ENCODE measurements around the gene ZBTB21. TPM values are rescaled to one million over a fixed set of nuclear protein-coding genes. Genes with fewer than 3 reads are reported as not detected.
A peak's percentile ranks its signal among the peaks of the same experiment; 100 is the strongest.

Gene ZBTB21
- total and polyA plus RNA-seq, 10 donors = 1.9 to 21.7 (median 14.0) TPM

DNA sequence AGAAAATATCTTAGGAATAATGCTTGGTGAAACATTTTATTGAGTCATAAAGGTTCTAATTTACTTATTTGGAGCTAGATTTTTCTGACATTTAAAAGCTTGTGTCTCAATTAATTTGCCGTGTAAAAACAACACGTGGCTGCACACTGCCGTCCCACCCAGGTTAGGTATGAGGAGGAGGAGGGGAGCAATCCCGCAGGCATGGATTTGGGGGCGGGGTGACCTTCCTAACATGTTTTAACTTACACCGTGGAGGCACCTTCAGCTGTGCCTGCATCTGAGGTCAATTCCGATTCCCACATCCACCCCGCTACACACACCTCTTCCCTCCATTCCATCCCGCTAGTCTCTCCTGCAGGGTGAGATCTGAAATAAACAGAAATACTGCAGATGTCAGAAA lies 32.5 kb upstream of the ZBTB21 start:
- TF ChIP-seq, protein P1, sequence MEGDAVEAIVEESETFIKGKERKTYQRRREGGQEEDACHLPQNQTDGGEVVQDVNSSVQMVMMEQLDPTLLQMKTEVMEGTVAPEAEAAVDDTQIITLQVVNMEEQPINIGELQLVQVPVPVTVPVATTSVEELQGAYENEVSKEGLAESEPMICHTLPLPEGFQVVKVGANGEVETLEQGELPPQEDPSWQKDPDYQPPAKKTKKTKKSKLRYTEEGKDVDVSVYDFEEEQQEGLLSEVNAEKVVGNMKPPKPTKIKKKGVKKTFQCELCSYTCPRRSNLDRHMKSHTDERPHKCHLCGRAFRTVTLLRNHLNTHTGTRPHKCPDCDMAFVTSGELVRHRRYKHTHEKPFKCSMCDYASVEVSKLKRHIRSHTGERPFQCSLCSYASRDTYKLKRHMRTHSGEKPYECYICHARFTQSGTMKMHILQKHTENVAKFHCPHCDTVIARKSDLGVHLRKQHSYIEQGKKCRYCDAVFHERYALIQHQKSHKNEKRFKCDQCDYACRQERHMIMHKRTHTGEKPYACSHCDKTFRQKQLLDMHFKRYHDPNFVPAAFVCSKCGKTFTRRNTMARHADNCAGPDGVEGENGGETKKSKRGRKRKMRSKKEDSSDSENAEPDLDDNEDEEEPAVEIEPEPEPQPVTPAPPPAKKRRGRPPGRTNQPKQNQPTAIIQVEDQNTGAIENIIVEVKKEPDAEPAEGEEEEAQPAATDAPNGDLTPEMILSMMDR (IDR thresholded peaks at IDR 0.05 in 8 of 11, conservative IDR thresholded peaks at IDR 0.05 in 3 of 11) = no peak
- TF ChIP-seq POLR2AphosphoS5 (IDR thresholded peaks at IDR 0.05) = no peak
- no peak for TF ChIP-seq POLR2A (IDR thresholded peaks at IDR 0.05)
- 80 to 92% (median 87%) methylated on average over 9 of the region's 9 CpGs for WGBS, 5 donors
- Histone ChIP-seq H3K4me3 (no peak overlapping the region), H3K4me1 (peaks cover 0 to 15% (median 3%) of the 10 kb centered on the region in 6 donors), H3K27me3 (replicated peaks in 1 of 7) (no peaks in the 10 kb centered on the region), H3K9me3 (no peaks in the 10 kb centered on the region), H3K36me3 (no peaks in the 10 kb centered on the region), H3K27ac (no peak overlapping the region)
- intact Hi-C loops (cut with DNase I; ENCODE audit: low total_unique reads) = loop anchor here (10.0 kb wide), 1 partner anchor 52 kb away; no protein-coding TSS in a partner anchor
- DNase-seq = peak; percentile 33

DNA sequence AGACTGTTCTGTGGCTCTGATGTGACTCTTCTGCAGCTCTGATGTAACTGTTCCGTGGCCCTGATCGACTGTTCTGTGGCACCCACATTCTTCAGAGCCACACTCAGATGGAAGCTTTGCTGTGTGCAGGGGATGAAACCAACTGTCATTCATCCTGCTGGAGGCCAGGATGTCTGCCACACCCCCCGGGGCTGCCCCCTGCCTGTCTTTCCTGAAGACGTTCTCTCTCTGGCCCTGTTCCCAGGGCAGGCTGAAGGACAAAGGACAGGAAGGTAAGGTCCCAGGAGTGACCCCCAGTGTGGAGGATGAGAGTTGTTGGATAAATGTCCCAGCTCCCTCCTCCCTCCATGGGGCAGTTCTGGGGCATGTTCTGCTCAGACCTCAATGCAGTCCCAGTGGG lies 31.6 kb upstream of the ZBTB21 start:
- WGBS, 5 donors = 38 to 60% (median 46%) methylated on average over 4 of the region's 4 CpGs
- Histone ChIP-seq H3K4me1 (peaks cover 0 to 15% (median 3%) of the 10 kb centered on the region in 6 donors), H3K4me3 (no peak overlapping the region), H3K9me3 (no peaks in the 10 kb centered on the region), H3K36me3 (no peaks in the 10 kb centered on the region), H3K27me3 (replicated peaks in 1 of 7) (no peaks in the 10 kb centered on the region), H3K27ac (no peak overlapping the region)
- peak; percentile 51 for DNase-seq
- intact Hi-C loops (cut with DNase I; ENCODE audit: low total_unique reads) = loop anchor here (10.0 kb wide), 1 partner anchor 53 kb away; no protein-coding TSS in a partner anchor
- TF ChIP-seq, protein P1 (IDR thresholded peaks at IDR 0.05 in 8 of 11, conservative IDR thresholded peaks at IDR 0.05 in 3 of 11) = no peak
- TF ChIP-seq POLR2AphosphoS5 (IDR thresholded peaks at IDR 0.05) (no peak), POLR2A (IDR thresholded peaks at IDR 0.05) (no peak)

DNA sequence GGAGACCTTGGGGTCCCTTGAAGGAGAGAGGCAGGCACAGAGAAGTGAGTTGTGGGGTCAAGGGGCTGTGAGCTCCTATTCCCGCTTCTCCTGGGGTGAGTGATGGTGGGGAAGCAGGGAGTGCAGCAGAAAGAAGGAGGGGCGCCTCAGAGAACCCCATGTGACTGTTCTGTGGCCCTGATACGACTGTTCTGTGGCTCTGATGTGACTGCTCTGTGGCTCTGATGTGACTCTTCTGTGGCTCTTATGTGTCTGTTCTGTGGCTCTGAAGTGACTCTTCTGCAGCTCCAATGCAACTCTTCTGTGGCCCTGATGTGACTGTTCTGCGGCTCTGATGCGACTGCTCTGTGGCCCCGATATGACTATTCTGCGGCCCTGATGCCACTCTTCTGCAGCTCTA lies 31.1 kb upstream of the ZBTB21 start:
- no peak overlapping the region for H3K27ac ChIP-seq
- H3K4me1 ChIP-seq = peaks cover 0 to 15% (median 3%) of the 10 kb centered on the region in 6 donors
- 86 to 94% (median 93%) methylated on average over 7 of the region's 7 CpGs for WGBS, 5 donors
- intact Hi-C loops (cut with DNase I; ENCODE audit: low total_unique reads) = loop anchor here (10.0 kb wide), 1 partner anchor 54 kb away; no protein-coding TSS in a partner anchor
- no peak overlapping the region for H3K4me3 ChIP-seq
- H3K27me3 ChIP-seq (replicated peaks in 1 of 7) = no peaks in the 10 kb centered on the region
- H3K9me3 ChIP-seq = no peaks in the 10 kb centered on the region
- TF ChIP-seq POLR2A (IDR thresholded peaks at IDR 0.05) = no peak
- TF ChIP-seq POLR2AphosphoS5 (IDR thresholded peaks at IDR 0.05) = no peak
- TF ChIP-seq, protein P1 (IDR thresholded peaks at IDR 0.05 in 8 of 11, conservative IDR thresholded peaks at IDR 0.05 in 3 of 11) = no peak
- peak; percentile 31 for DNase-seq
- H3K36me3 ChIP-seq = no peaks in the 10 kb centered on the region

DNA sequence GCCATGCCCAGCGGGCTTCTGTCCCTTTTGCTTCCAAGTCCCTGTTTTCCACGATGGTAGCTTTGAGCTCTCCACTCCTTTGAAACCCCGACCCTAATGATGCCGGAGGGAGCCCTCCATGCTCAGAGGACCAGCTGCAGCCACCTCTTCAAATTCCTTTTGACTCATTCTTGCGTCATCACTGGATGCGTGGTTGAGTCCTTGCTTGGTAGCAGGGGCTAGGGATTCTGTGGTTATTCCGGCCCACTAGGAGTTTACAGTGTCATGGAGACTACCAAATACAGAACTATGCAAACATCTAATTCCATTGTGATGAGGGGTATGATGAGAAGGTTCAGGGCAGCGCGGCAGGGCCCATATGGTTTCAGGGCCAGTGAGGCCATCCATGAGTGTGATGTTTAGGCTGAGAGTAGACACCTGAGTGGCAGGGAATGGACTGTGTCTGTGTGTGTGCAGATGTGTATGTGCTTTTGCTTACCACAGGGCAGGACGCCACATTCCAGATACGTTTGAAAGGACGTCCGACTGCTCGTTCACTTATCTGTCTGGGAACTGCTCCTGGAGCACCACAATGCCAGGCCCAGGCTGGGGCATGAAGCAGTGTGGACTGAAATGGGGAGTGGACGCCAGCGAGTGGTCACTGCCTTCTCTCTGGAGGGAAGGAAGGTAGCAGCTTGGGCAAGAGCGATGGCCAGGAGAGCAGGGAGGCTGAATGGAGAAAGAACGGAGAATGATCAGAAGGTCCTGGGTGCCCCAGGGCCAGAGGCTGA lies 30.4 kb upstream of the ZBTB21 start:
- TF ChIP-seq POLR2A (IDR thresholded peaks at IDR 0.05) = no peak
- TF ChIP-seq POLR2AphosphoS5 (IDR thresholded peaks at IDR 0.05) = no peak
- TF ChIP-seq, protein P1 (IDR thresholded peaks at IDR 0.05 in 8 of 11, conservative IDR thresholded peaks at IDR 0.05 in 3 of 11) = no peak
- H3K27ac ChIP-seq = no peak overlapping the region
- intact Hi-C loops (cut with DNase I; ENCODE audit: low total_unique reads) = loop anchor here (10.0 kb wide), 1 partner anchor 54 kb away; no protein-coding TSS in a partner anchor
- H3K27me3 ChIP-seq (replicated peaks in 1 of 7) = no peaks in the 10 kb centered on the region
- no peaks in the 10 kb centered on the region for H3K9me3 ChIP-seq
- DNase-seq = peak; percentile 39
- no peak overlapping the region for H3K4me3 ChIP-seq
- peaks cover 0 to 15% (median 3%) of the 10 kb centered on the region in 6 donors for H3K4me1 ChIP-seq
- H3K36me3 ChIP-seq = no peaks in the 10 kb centered on the region
- WGBS, 5 donors = 89 to 93% (median 90%) methylated on average over 18 of the region's 18 CpGs

Measured in spleen (tissue), 11 donors.